GM18519 (cell line): ENCODE results near the gene SEMG1.

Source experiments
- ATAC-seq: cut with Tn5 transposase; IDR thresholded peaks from one replicate; pipeline ENCODE4 v1.9.1; 2021; ENCODE audit warnings: mild to moderate bottlenecking, moderate library complexity; ENCODE audit not compliant: unreplicated experiment, low FRiP score

Gene SEMG1

GRCh38 chr20:45206725-45207124 lies at the start of gene SEMG1:
SEMG1 (plus strand) TSS chr20:45207033; CDS start chr20:45207054, 21 bp downstream.
- no peak for ATAC-seq

GRCh38 chr20:45157962-45158361 lies 48.9 kb upstream of the SEMG1 start:
- ATAC-seq = no peak

GRCh38 chr20:45163083-45163803 lies 43.6 kb upstream of the SEMG1 start:
- ATAC-seq = no peak

- no peak for ATAC-seq
Measured at GRCh38 chr20:45164906-45165305, 41.9 kb upstream of the SEMG1 start.

GRCh38 chr20:45173522-45173921 lies 33.3 kb upstream of the SEMG1 start:
- no peak for ATAC-seq

- no peak for ATAC-seq
Measured at GRCh38 chr20:45174434-45175364, 32.1 kb upstream of the SEMG1 start, which contains the start of gene PI3. PI3 (plus strand) TSS chr20:45174902; CDS start chr20:45174923, 21 bp downstream.

GRCh38 chr20:45176526-45177267 lies 30.1 kb upstream of the SEMG1 start:
- ATAC-seq = no peak

- ATAC-seq = no peak
Measured at GRCh38 chr20:45179166-45179565, 27.7 kb upstream of the SEMG1 start.

GRCh38 chr20:45181639-45182038 lies 25.2 kb upstream of the SEMG1 start:
- no peak for ATAC-seq

GRCh38 chr20:45183084-45183483 lies 23.7 kb upstream of the SEMG1 start:
- ATAC-seq = no peak

GRCh38 chr20:45187693-45188092 lies 19.1 kb upstream of the SEMG1 start:
- ATAC-seq = no peak

GRCh38 chr20:45189067-45189609 lies 17.7 kb upstream of the SEMG1 start:
- no peak for ATAC-seq

- ATAC-seq = no peak
Measured at GRCh38 chr20:45189861-45190260, 17.0 kb upstream of the SEMG1 start.

GRCh38 chr20:45191926-45192325 lies 14.9 kb upstream of the SEMG1 start:
- ATAC-seq = no peak

GRCh38 chr20:45193331-45193730 lies 13.5 kb upstream of the SEMG1 start:
- ATAC-seq = no peak

- ATAC-seq = no peak
Measured at GRCh38 chr20:45209924-45210323, 3.1 kb downstream of the SEMG1 start.

- no peak for ATAC-seq
Measured at GRCh38 chr20:45211569-45212474, 5.0 kb downstream of the SEMG1 start.

GRCh38 chr20:45212836-45213235 lies 6.0 kb downstream of the SEMG1 start:
- ATAC-seq = no peak

- no peak for ATAC-seq
Measured at GRCh38 chr20:45218124-45218523, 11.3 kb downstream of the SEMG1 start.
